ENCODE results near the gene LCP1.

The LCP1 gene

DNA sequence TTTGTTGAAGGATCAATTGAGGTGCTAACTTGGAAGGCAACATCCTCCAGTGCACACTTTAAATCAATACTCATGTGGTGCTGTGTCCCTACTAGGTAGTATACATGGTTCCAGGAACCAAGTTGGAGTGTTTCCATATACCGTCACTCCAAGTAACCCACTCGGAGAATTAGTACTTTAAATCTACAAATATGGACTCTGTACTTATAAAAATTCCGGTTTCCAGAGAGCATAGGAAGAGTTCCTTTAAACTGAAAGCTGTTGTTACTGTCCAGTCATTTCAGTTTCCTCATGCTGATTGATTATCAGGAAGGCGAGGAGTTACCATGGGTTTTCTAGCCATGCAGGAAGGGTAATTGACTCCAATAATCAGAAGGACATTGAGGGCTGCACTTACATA is 84.3 kb downstream of the LCP1 start:
- DNase-seq, result no peak

DNA sequence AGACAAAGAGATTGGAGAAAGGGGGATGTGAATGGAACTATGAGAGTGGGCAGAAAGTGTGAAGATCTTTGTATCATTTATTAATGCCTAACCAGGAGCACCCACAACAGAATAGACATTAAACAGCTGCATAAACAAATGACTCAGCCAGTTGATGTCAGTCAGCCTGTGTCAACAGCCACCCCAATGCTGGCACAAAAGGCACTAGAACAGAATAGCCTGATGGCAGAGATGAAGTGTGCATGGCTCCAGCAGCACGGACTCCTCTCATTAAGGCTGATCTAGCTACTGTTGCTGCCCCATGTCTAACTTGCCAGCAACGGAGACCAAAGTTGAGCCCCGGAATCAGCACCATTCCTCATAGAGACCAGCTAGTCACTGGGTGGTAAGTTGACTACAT is 85.0 kb downstream of the LCP1 start:
- no peak for DNase-seq

DNA sequence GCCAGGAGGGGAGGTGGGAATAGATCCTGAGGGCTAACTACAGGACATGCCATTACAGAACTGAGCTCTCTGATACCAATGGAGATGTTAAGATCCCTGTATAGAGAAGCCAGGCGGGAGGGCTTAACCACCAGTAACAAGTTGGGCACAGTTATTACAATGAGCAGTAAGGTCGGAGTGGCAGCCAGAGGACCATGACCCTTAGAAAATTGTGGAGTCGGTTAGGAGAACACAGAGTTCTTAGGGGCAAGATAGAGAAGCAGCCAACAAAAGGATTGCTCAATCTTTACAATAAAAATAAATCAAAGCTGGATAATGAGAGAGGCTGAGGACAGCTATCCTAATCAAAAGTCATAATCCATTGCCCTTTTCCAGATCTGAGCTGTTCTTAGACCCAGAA is 87.5 kb downstream of the LCP1 start:
- no peak for DNase-seq

DNA sequence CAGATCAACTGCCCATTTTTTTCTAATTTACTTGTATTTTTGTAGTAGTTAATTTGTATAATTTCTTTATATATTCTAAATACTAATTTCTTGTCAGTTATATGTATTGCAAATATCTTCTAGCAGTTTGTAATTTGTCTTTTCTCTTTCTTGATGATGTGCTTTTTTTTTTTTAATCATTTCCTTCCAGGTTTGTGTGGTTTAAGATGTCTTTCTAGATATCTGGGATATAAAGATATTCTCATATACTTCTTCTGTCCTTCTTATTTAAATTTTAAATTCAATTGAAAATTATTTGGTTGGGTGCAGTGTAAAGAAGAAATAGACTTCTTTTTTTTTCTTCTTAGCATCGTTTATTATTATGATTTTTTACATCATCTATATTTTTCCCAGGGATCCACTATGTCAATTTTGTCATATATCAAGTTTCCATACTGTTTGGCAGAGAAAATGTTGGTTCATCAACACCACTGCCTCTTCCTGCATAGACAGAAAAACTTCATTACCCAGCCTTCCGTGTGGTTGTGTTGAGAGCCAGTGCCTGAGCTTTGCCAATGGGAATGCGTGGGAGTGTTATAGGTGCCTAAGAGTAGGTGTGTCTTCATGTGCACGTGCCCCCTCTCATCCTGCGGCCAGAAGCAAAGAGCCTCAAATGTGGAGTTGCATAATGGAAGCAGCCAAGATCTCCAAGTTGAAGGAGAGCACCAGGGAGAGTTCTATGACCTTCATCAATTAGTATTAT is 93.0 kb downstream of the LCP1 start:
- no peak for DNase-seq

DNA sequence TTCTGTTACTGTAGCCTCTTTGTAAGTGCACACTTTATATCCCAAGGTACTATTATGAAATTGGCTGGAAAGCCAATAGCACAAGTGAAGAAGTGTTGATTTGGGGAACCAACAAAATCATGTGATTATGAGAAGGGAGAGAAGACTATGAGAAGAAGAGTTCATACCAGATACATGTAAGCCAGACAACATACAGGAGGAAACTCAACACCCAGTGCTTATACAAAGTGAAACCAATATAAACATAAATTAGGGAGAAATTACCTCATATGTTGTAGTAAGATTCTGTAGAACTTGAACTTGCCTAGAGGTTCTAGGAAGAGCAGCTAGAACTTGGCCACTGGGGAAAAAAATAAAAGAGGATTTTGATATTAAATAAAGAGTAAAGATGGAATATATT is 94.5 kb downstream of the LCP1 start:
- no peak for DNase-seq

DNA sequence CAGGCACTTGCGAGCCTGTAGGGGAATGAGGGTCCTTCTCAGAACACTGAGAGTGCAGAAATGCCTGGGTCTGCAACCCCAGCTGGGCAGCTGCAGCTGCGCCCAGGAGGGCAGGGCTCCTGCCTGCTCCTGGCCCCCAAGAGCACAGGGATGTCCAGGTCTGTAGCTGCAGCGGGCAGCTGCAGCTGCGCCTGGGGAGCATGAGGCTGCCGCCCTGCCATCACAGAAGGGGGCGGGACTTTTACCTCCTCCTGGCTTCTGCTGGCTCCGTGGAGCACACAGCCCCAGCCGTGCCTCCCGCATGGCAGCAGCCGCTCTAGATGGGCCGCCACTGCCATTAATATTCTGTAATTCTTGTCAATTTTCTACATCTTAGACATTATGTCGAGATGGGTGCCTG is 95.0 kb downstream of the LCP1 start:
- DNase-seq, result no peak

DNA sequence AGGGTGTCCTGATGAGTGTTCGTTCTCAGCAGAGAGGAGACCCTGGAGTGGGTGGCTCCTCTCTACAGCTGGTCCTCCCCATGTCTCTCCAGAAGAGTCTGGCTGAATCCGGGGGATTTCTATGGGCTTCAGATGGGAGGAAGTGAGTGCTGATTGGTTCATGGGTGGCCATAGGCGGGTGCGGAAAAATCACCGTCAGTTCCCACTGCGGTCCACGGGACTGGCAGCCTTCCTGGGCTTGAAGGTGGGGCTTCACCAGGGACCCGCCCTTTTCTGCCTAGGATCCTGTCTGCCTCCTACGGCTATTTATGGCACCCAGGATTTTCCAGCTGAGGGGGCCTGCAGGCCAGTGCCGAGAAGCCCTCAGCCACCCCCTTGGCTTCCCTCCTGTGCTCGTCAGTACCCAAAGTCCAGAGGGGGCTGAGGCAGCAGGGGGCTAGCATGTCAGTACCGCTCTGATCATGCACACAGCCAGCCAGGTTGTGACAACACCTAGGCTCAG is 95.5 kb downstream of the LCP1 start:
- no peak for DNase-seq

DNA sequence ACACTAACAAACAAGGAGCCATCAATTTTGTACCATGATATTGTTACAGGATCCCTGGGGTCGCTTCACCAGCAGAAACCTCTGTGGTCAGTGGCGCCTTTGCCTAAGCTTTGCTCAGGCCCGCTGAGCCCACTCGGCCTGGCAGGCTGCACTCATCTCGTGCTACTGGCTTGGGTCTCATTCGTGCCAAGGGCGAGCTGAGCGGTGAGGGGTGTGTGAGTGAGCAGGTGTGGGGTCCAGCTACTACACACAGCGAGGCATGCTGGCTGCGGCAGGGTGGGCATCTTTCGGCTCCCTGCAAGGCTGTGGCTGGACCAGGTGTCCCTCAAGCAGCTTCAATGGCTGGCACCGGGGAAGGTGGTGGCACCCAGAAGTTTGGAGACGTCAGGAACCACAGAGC is 96.2 kb downstream of the LCP1 start:
- no peak for DNase-seq

DNA sequence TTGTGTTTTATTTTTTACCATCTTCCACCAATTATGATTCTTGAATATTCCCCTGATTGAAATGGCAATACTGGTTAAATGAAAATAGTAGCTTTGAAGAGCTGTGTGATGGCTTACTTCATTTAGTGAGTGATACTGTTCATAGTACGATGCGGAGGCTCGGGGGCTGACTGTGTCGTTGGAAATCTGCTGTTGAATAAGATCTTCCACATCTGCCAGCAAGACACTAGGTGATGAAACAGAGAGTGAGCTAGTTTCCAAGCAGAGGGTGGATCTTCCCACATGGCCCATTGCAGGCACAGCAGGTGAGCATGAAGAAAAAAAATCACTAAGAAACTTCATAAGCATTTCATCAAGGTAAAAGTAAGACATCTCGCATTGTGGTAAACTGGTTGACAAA is 99.7 kb downstream of the LCP1 start:
- DNase-seq, result no peak

DNA sequence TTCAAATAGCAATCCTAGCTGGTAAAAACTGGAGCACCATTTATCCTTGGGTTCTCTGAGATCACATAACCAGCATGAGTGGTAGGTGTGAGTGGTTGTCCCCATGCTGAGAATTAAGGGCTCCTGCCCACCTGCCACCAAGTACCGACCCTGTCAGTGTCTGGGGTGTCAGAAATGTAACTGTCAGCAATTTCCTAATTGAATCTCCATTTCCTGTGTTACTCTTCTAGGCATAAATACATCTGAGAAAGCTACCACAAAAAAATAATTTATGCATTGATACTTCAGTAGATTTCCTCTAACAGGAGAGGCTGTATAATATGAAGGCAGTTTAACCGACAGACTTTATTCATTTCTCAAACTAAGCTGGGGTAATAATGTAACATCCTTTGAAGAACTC is 102.2 kb downstream of the LCP1 start:
- peak in 1 of 2 donors; percentile 10 for DNase-seq

DNA sequence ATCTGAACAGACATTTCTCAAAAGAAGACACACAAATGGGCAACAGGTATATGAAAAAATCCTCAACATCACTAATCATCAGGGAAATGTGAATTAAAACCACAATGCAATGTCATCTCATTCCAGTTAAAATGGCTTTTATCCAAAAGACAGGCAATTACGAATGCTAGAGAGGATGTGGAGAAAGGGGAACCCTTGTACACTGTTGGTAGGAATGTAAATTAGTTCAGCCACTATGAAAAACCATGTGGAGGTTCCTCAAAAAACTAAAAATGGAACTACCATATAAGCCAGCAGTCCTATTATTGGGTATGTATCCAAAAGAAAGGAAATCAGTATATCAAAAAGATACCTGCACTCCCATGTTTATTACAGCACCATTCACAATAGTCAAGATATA is 104.7 kb downstream of the LCP1 start:
- DNase-seq, result no peak

DNA sequence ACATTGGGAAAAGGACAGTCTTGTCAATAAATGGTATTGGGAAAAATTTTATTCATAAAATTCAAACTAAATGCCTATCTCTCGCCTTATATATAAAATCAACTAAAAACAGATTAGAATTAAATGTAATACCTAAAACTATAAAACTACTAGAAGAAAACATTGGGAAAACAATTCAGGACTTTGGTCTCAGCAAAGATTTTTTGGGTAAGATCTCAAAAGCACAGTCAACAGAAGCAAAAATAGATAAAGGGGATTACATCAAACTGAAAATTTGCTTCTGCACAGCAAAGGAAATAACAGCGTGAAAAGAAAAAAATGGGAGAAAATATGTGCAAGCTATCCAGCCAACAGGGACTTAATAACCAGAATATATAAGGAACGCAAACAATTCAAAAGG is 105.2 kb downstream of the LCP1 start:
- DNase-seq, result no peak
